OCI-LY7 (cell line): ENCODE results near the gene AHSP.

Source experiments
- EZH2phosphoT487 ChIP-seq: fragments of 200-600 bp; sonication (generic); IDR thresholded peaks from 2 replicates; pipeline ENCODE4 v1.6.1; 2018; ENCODE audit warnings: low read depth, borderline replicate concordance, mild to moderate bottlenecking, mixed run types, antibody characterized with exemption, low read length, moderate library complexity, mixed read lengths
- TF ChIP-seq, protein P1 (sequence below): fragments of 200-600 bp; sonication (generic); conservative IDR thresholded peaks from 2 replicates; pipeline ENCODE4 v1.5.1; 2014; ENCODE audit warnings: mild to moderate bottlenecking, antibody characterized with exemption, low read length, moderate library complexity, mixed read lengths

DNA sequence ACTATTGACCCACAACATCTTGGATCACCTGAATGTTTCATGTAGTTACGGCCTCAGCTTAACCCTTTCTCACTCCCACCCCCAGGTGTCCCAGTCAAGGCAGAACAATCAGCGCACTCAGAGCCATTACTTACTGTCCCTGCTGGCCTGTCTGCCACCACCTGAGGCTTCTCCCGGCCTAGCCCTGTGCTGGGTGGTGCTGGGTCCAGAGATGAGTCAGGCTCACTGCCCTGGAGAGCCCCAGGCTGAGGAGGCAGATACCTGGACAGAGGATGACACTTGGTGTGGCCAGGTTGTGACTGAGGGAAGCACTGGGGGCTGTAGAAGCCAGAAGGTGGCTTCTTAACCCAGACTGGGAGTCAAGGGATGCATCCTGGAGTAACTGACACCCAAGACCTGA, 48.7 kb upstream of the AHSP start:
- TF ChIP-seq, protein P1, sequence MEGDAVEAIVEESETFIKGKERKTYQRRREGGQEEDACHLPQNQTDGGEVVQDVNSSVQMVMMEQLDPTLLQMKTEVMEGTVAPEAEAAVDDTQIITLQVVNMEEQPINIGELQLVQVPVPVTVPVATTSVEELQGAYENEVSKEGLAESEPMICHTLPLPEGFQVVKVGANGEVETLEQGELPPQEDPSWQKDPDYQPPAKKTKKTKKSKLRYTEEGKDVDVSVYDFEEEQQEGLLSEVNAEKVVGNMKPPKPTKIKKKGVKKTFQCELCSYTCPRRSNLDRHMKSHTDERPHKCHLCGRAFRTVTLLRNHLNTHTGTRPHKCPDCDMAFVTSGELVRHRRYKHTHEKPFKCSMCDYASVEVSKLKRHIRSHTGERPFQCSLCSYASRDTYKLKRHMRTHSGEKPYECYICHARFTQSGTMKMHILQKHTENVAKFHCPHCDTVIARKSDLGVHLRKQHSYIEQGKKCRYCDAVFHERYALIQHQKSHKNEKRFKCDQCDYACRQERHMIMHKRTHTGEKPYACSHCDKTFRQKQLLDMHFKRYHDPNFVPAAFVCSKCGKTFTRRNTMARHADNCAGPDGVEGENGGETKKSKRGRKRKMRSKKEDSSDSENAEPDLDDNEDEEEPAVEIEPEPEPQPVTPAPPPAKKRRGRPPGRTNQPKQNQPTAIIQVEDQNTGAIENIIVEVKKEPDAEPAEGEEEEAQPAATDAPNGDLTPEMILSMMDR, result no peak
- no peak for TF ChIP-seq EZH2phosphoT487
